ENCODE results near the gene PIAS4.

PIAS4 gene

DNA sequence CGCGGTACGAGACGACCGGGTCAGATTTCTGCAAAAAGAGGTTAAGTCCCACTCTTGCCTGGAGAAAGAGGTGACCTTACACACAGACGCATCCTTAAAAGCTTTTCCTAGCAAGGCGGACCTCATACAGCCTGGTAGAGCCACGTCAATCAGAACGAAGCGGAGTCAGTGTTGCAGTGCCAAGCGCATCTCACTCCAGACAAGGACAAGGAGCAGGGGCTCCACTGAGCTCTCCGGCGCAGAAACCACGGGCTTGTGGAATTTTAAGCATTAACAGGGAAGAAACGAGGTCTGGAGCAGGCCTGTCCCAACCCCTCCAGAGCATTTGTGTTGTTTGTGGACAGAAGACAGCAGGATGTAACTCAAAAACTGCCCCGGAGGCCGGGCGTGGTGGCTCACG is 29.4 kb upstream of the PIAS4 start:
- no peak for DNase-seq (ENCODE audit: low read depth)
- no peak overlapping the region for H3K4me3 ChIP-seq (ENCODE audit: low read depth, low read length)
- in situ Hi-C loops (cut with HindIII; ENCODE audit: low sequenced_read_pairs), result loop anchor here (25.0 kb wide), 1 partner anchor 234 kb away; no protein-coding TSS in a partner anchor
- TF ChIP-seq, protein P1, sequence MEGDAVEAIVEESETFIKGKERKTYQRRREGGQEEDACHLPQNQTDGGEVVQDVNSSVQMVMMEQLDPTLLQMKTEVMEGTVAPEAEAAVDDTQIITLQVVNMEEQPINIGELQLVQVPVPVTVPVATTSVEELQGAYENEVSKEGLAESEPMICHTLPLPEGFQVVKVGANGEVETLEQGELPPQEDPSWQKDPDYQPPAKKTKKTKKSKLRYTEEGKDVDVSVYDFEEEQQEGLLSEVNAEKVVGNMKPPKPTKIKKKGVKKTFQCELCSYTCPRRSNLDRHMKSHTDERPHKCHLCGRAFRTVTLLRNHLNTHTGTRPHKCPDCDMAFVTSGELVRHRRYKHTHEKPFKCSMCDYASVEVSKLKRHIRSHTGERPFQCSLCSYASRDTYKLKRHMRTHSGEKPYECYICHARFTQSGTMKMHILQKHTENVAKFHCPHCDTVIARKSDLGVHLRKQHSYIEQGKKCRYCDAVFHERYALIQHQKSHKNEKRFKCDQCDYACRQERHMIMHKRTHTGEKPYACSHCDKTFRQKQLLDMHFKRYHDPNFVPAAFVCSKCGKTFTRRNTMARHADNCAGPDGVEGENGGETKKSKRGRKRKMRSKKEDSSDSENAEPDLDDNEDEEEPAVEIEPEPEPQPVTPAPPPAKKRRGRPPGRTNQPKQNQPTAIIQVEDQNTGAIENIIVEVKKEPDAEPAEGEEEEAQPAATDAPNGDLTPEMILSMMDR (IDR thresholded peaks at IDR 0.05; ENCODE audit: low read depth, low read length, missing control alignments), result no peak

DNA sequence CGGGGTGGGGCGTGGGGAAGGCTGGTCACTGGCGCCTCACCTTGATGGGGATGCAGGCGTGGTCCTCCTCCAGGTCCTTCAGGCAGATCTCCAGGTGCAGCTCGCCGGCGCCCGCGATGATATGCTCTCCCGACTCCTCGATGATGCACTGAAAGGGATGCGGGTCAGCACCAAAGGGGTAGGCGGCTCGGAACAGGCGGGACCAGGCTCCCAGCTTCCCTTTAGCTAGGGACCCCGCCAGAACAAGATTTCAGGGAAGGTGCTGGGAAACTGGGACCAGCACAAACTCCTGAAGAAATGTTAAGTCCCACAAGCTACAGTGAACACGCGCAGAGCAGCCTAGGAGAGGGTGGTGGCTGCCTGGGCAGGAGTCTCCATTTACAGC is 28.3 kb upstream of the PIAS4 start:
- in situ Hi-C loops (cut with HindIII; ENCODE audit: low sequenced_read_pairs), result loop anchor here (25.0 kb wide), 1 partner anchor 233 kb away; no protein-coding TSS in a partner anchor
- H3K4me3 ChIP-seq (ENCODE audit: low read depth, low read length), result no peak overlapping the region
- TF ChIP-seq, protein P1 (IDR thresholded peaks at IDR 0.05; ENCODE audit: low read depth, low read length, missing control alignments), result no peak
- no peak for DNase-seq (ENCODE audit: low read depth)

DNA sequence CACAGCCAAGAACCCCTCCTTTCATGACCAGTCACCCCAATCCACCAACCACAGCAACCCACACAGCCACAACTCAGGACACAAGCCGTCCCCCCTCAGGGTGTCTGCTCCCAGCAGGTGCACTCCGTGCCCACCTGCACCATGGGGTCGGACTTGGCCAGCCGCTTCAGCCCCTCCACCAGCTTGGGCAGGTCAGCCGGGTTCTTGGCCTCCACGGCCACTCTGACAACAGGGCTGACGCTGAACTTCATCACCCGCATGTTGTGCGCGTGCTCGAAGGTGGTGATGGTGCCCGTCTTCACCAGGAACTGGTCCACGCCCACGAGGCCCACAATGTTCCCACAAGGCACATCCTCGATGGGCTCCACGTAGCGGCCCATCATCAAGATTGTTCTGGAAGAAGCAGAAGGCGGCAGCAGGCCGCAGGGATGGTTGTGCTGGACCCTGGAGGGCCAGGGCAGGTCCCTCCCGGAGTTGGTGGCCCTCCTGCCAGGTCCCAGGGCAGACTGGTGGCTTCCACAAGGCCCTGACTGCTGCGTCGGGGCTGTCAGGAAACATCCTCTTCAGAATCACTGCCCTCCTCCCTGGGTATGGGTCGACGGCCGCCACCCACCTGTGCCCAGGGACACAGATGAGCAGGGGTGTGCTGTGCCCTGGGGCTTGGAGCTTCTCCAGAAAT is 27.7 kb upstream of the PIAS4 start:
- no peak overlapping the region for H3K4me3 ChIP-seq (ENCODE audit: low read depth, low read length)

DNA sequence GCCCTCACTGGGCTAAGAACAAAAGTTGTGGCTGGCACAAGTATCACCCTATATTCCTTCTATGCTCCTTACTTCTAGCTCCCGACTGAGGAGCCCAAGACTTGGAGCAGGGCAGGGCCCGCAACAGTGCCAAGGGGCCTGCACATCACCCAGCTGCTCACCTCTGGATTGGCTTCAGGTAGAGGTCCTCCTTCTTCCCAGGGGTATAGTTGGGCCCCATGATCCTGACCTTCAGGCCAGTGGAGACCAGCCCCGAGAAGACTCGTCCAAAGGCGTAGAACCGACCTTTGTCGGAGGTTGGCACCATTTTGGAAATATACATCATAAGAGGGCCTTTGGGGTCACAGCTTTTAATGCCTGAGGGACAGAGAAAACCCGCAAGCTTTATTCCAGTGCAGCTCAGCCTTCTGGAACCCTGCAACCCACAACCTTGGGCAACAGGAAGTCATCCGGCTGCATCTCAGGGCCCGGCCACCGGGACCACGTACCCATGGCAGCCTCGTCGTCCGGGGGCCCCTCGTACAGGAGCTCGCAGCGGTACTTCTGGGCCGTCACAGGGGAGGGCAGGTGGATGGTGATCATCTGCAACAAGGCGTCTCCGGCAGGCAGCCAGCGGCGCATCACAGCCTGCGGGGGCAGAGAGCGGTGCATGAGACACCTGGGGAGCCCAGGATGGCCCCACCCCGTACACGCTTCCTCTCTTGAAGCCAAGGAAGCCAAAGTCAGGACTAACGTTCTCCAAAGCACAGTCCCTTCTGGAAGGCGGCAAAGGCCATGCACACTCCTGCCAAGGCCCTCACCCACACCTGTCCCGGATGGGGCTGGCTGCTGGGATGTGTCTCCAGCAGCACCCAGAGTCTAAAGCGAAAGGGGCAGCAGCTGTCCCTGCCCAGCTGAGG is 26.9 kb upstream of the PIAS4 start:
- in situ Hi-C loops (cut with HindIII; ENCODE audit: low sequenced_read_pairs), result loop anchor here (25.0 kb wide), 1 partner anchor 232 kb away; no protein-coding TSS in a partner anchor
- no peak for DNase-seq (ENCODE audit: low read depth)
- TF ChIP-seq, protein P1 (IDR thresholded peaks at IDR 0.05; ENCODE audit: low read depth, low read length, missing control alignments), result no peak
- no peak overlapping the region for H3K4me3 ChIP-seq (ENCODE audit: low read depth, low read length)

More for the DNA sequence above, 27.7 kb upstream of the PIAS4 start:
- no peak for DNase-seq (ENCODE audit: low read depth)
- TF ChIP-seq, protein P1 (IDR thresholded peaks at IDR 0.05; ENCODE audit: low read depth, low read length, missing control alignments), result no peak
- in situ Hi-C loops (cut with HindIII; ENCODE audit: low sequenced_read_pairs), result loop anchor here (25.0 kb wide), 1 partner anchor 232 kb away; no protein-coding TSS in a partner anchor

DNA sequence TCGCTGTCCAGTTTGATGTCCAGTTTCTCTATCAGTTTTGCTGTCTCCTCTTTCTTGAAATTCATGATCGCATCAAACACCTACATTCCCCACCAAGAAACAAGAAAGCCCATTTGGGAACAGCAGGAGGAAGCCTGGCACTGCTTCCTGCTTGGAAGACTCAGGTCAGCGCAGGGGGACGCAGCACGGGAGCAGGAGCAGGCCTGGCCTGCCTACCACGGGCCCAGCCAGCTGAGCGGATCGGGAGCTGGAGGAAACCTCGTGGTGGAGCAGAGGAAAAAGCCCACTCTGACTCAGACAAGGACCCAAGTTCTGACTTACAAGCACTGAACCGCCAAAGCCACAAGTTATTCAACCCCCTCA is 26.2 kb upstream of the PIAS4 start:
- DNase-seq (ENCODE audit: low read depth), result no peak
- in situ Hi-C loops (cut with HindIII; ENCODE audit: low sequenced_read_pairs), result loop anchor here (25.0 kb wide), 1 partner anchor 231 kb away; no protein-coding TSS in a partner anchor
- TF ChIP-seq, protein P1 (IDR thresholded peaks at IDR 0.05; ENCODE audit: low read depth, low read length, missing control alignments), result no peak
- no peak overlapping the region for H3K4me3 ChIP-seq (ENCODE audit: low read depth, low read length)
